Neutrophil (primary cell): ENCODE data around the gene CHST11.

Experiments used
- H3K27ac ChIP-seq: fragments of 200-600 bp; sonication (generic); 2 replicates; pipeline ENCODE4 v1.5.1; 2016; ENCODE audit warnings: mild to moderate bottlenecking, moderate library complexity
- H3K27me3 ChIP-seq: fragments of 200-600 bp; sonication (generic); 2 replicates; pipeline ENCODE4 v1.6.0; 2016; ENCODE audit warnings: mild to moderate bottlenecking
- H3K36me3 ChIP-seq: fragments of 200-600 bp; sonication (generic); 2 replicates; pipeline ENCODE4 v1.5.1; 2017
- H3K4me1 ChIP-seq, 2 experiments: fragments of 200-600 bp in 1 of 2; sonication (generic) in 1 of 2; 1 replicate in 1 of 2; 2 replicates in 1 of 2; pipeline versions ENCODE4 v1.5.1 to v1.6.1; 2013 to 2016; ENCODE audit warnings: low read depth in 1 of 2, low read length in 1 of 2, mild to moderate bottlenecking in 1 of 2, moderate library complexity in 1 of 2; ENCODE audit not compliant: control insufficient read depth in 1 of 2, insufficient read depth in 1 of 2
- H3K4me3 ChIP-seq, 2 experiments: fragments of 200-600 bp in 1 of 2; sonication (generic) in 1 of 2; 1 replicate in 1 of 2; 2 replicates in 1 of 2; pipeline ENCODE4 v1.5.1; 2013 to 2016; ENCODE audit warnings: low read depth in 1 of 2, low read length in 1 of 2, mild to moderate bottlenecking in 1 of 2, moderate library complexity in 1 of 2
- H3K9me3 ChIP-seq: fragments of 200-600 bp; sonication (generic); 2 replicates; pipeline ENCODE4 v1.5.1; 2016
- CTCF ChIP-seq: fragments of 200-600 bp; sonication (generic); IDR thresholded peaks from 2 replicates; pipeline ENCODE4 v1.5.1; 2016; ENCODE audit warnings: antibody characterized with exemption

Gene CHST11

GRCh38 chr12:104769144-104769561 is 312.4 kb downstream of the CHST11 start:
- no peak overlapping the region for H3K27ac ChIP-seq
- peaks cover 18 to 24% of the 10 kb centered on the region in 2 experiments for H3K4me1 ChIP-seq
- H3K9me3 ChIP-seq: no peaks in the 10 kb centered on the region
- H3K27me3 ChIP-seq: no peaks in the 10 kb centered on the region
- no peak for TF ChIP-seq CTCF
- no peak overlapping the region for H3K4me3 ChIP-seq
- no peaks in the 10 kb centered on the region for H3K36me3 ChIP-seq

GRCh38 chr12:104772336-104772735 is 315.6 kb downstream of the CHST11 start:
- Histone ChIP-seq H3K36me3 (no peaks in the 10 kb centered on the region), H3K27me3 (no peaks in the 10 kb centered on the region), H3K27ac (no peak overlapping the region), H3K4me3 (no peak overlapping the region), H3K4me1 (peaks cover 0 to 4% of the 10 kb centered on the region in 2 experiments), H3K9me3 (no peaks in the 10 kb centered on the region)
- TF ChIP-seq CTCF: no peak

- Histone ChIP-seq H3K9me3 (no peaks in the 10 kb centered on the region), H3K36me3 (no peaks in the 10 kb centered on the region), H3K27ac (no peak overlapping the region), H3K4me1 (peaks cover 0 to 4% of the 10 kb centered on the region in 2 experiments), H3K4me3 (no peak overlapping the region), H3K27me3 (no peaks in the 10 kb centered on the region)
- TF ChIP-seq CTCF: no peak
These were observed 319.0 kb downstream of the CHST11 start for GRCh38 chr12:104775731-104776231.

DNA sequence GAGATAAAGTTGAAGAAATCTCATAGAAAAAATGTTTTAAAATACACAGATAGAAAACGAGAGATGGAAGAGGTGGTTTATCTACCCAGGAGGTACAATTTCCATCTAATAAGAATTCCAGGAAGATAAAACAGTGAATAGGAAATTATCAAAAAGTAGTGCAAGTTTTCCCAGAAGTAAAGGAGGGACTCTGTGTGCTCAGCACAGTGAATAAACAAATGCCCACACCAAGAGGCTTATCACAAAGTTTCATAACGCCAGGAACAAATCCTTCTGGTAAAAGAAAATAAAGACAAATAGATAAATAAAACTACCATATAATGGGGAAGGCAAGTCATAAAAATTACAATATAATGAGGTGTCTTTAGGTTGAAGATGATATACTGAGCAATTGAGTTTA is 322.4 kb downstream of the CHST11 start:
- Histone ChIP-seq H3K4me3 (no peak overlapping the region), H3K4me1 (peaks cover 0 to 4% of the 10 kb centered on the region in 2 experiments), H3K9me3 (no peaks in the 10 kb centered on the region), H3K27me3 (no peaks in the 10 kb centered on the region), H3K36me3 (no peaks in the 10 kb centered on the region), H3K27ac (no peak overlapping the region)
- TF ChIP-seq CTCF: no peak

DNA sequence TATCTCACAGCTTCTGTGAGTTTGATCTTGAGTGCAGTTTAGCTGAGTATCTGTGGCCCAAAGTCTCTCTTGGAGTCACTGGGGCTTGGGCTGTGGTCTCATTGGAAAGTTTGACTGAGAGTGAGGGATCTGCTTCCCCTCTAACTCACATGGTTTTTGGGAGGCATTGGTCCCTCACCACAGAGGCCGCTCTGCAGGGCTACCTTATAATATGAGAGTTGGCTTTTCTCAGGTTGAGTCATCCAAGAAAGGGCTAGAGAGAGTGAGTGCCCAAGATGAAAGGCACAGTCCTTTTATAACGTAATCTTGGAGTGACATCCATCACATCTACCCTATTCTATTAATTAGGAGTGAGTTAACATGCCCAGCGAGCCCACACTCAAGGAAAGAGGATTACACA is 325.5 kb downstream of the CHST11 start:
- no peaks in the 10 kb centered on the region for H3K27me3 ChIP-seq
- H3K27ac ChIP-seq: no peak overlapping the region
- TF ChIP-seq CTCF: no peak
- no peaks in the 10 kb centered on the region for H3K9me3 ChIP-seq
- no peaks in the 10 kb centered on the region for H3K4me1 ChIP-seq
- H3K4me3 ChIP-seq: no peak overlapping the region
- no peaks in the 10 kb centered on the region for H3K36me3 ChIP-seq

- H3K36me3 ChIP-seq: no peaks in the 10 kb centered on the region
- H3K4me3 ChIP-seq: no peak overlapping the region
- TF ChIP-seq CTCF: no peak
- H3K9me3 ChIP-seq: no peaks in the 10 kb centered on the region
- no peaks in the 10 kb centered on the region for H3K4me1 ChIP-seq
- H3K27ac ChIP-seq: no peak overlapping the region
- H3K27me3 ChIP-seq: no peaks in the 10 kb centered on the region
These were observed 327.8 kb downstream of the CHST11 start for GRCh38 chr12:104784592-104784991.
